A172 (cell line): Measurements from ENCODE around the gene NUAK1. TPM values are rescaled to one million over a fixed set of nuclear protein-coding genes. Genes with fewer than 3 reads are reported as not detected.

Experiments used
- DNase-seq: peaks from one replicate; pipeline ENCODE4 v3.0.0-alpha.2; 2015; ENCODE audit warnings: low spot score
- total RNA-seq: library from RNA; depleted of rRNA; stranded (reverse); fragments of >200 nt; shearing (Covaris generic); gene quantifications from 2 replicates; pipeline ENCODE4 v1.2.3, GENCODE V29; 2014

Gene NUAK1
- total RNA-seq, 1 experiment from 2014 or later, result 35.5 TPM

DNA sequence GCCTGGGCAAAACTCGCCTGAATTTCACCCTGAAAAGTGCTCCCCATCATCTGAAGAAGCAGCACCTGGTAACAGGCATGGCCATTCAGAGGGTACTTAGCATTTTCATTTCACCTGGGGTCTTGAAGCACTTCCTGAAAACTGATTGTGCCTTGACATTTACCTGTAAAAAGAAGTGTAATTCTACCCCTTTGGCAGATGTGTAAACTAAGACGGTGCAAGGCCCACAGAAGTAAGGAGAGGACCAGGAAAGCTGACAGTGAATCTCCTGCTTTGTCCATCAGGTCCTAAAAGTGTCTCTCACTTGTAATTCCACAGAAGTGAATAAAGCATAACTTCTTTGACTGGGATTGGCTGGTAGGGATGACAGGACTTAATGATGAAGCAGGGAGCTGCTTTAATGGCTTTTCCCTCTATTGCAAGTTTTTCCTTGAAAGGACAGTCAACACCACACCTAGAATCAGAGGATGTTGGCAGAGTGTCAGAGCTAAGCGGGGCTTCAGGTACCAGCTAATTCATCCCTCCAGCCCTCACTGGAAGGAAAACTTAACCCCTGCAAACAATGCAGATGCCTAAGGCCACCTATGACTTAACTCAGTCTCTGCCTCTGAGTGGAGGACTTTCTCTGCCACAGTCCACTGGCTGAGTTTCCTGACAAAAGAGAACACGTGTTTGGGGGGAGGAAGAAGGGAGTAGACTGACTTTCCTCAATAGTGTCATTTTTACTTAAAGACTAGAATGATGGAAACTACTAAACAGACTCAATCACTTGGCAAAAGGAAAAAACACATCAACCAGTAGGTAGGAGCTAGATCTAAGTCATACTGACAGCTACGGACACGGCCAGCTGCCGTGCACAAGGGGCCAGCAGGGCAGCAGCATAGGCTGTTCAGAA, 74.7 kb downstream of the NUAK1 start:
- no peak for DNase-seq

- no peak for DNase-seq
Observed at GRCh38 chr12:106062693-106063092, 76.1 kb downstream of the NUAK1 start.

GRCh38 chr12:106058256-106059182, 80.2 kb downstream of the NUAK1 start:
- DNase-seq, result no peak

GRCh38 chr12:106054049-106054448, 84.7 kb downstream of the NUAK1 start:
- DNase-seq, result no peak

DNA sequence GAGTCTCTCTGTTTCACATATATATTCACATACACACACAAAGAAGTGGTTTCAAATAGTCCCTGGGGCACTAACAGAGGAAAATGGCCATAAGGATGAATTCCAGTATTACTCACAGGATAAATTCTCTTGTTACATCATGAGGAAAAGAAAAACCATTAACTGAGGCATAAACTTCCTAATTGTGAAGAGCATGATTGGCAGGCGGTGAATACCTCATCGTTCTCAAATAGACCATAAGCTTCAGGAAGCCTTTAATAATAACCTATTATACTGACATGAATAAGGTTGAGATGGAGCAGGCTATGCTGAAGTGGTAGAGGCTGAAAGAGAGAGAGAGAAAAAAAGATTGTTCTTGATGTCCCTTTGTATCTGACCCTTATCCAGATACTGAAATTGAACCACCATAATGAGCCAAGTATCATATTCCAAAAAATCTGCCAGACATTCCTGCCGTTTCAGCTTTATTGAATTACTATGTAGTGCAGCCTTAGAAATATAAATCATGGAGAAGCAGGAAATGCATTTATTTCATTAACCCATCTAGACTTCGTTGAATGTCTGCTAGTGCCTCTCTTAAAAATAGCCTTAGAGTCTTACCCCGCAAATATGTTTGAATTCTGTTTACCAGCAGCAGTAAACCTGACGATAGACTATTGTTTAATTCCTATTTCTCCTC, 86.8 kb downstream of the NUAK1 start:
- DNase-seq, result no peak

GRCh38 chr12:106049546-106049945, 89.2 kb downstream of the NUAK1 start:
- DNase-seq, result no peak

DNA sequence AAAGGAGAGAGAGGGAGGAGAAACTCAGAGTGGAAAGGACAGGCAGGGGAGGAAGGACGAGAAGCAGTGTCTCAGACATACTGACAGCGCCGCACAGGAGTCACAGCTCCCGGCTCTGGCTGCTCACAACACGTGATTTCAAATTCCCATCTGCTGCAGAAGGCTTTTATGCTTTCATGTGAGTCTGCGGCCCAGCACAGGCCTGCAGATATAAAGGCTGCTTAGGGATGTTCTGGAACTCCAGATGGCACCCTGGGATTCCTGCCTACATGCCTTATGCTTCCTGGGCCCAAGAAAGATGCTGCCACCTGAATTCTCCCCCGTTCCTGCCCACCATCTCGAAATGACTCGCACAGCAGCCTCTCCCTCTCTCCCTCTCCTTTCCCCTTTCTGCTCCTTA, 89.6 kb downstream of the NUAK1 start:
- no peak for DNase-seq

GRCh38 chr12:106048676-106049075, 90.1 kb downstream of the NUAK1 start:
- DNase-seq, result no peak

- no peak for DNase-seq
Observed at GRCh38 chr12:106048016-106048415, 90.7 kb downstream of the NUAK1 start.

GRCh38 chr12:106046947-106047346, 91.8 kb downstream of the NUAK1 start:
- DNase-seq, result no peak

DNA sequence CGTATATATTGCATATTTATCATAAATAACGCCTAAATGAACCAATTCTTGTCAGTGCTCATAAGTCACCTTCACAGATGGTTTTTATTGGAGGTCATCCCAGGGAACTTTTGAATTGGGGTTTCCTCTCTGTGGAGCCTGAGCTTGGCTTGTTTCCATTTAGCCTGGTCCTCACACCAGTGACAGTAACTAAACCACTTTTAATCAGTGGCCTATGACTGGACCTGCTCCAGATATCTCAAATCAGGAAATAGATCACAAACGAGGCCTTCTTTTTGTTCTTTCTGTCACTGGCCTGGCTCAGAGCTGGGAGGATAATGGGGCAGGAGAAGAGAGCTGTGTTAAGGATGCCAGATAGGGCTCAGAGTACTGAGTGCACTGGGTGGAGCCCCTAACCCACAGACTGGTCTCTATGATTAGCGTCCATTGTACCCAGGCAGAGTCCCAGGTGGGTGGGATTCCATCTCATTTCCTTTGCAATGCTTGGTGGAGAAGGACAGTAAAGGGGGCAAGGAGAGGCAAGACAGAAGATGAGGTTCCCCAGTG, 92.4 kb downstream of the NUAK1 start:
- DNase-seq, result no peak

GRCh38 chr12:106045251-106045674, 93.5 kb downstream of the NUAK1 start:
- DNase-seq, result no peak

DNA sequence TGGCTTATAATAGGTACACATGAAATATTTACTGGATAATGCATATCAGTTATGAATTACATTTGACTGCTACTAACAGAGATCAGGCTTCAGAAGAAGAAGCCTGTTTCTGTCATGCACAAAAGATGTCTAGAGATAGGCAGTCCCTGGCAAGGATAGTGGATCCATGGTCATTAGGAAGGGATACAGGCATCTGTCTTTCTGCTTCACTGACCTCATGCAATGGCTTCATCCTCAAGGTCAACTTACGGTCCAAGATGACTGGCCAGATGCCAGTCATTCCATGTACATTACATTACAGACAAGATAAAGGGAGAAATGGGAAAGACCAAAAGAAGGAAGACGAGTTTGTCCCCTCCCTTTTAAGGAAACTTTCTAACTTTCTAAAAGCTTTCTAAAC, 94.0 kb downstream of the NUAK1 start:
- DNase-seq, result peak; percentile 10

DNA sequence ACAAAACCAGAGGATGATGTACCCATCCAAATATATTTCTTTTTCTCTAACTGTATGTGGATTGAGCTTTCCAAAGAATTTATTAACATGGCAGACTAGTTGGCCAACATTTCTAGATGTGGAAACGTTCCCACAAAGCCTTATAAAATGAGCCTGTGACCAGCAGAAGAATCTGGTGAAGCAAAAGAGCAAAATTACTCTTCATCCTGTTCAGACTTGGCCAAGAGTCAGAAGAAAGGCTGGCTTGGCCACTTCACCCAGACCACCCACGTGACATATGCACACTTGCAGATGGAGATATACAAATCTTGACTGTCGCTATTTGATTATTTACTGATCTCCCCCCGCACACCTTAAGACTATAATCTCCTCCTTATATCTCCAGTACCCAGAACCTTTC, 96.7 kb downstream of the NUAK1 start:
- no peak for DNase-seq

DNA sequence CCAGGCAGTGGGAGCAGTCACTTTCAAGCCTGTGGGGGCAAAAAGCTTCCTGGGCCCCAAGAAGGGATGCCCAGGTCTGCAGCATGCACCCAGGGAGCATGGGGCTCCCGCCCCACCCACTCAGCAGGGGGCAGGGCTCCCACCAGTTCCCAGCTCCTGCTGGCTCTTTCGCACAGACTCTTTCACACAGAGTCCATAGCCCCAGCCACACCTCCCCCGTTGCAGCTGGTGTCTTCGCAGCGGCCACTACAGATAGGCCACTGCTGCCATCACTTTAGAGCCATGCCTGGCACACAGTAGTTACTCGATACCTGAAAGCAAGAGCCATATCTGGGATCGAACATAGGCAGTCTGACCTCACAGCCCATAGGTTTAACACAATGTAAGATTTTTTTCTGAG, 98.2 kb downstream of the NUAK1 start:
- DNase-seq, result no peak

DNA sequence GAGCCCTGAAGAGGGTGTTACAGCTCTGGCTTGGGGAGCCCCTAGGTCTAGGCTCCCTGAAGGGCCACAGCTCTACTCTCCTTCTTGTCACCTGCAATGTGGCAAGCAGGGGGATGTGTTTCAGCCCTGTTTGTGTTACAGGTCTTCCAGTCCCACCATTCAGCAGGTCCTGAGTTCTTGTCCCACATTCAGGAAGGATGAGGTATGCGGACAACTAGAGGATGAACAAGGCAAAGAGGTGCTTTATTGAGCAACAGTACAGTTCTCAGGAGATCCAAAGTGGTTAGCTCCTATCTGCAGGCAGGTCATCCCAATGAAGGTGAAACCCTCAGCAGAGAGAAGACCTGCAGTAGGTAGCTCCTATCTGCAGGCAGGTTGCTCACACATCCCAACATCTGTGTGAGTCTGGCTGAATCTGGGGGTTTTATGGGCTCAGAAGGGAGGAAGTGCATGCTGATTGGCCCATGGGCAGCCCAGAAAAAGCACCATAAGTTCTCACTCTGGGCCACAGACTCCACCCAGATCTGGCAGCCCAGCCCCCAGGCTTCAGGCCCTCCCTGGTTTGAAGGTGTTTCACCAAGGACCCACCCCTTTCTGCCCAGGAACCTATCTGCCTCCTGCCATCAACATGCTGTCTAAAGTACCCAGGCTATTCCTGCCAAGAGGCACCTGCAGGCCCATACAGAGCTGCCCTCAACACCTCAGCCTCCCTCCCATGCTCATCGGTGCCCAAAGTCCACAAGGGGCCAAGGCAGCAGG, 98.9 kb downstream of the NUAK1 start:
- DNase-seq, result no peak

GRCh38 chr12:106039242-106039641, 99.5 kb downstream of the NUAK1 start:
- no peak for DNase-seq

DNA sequence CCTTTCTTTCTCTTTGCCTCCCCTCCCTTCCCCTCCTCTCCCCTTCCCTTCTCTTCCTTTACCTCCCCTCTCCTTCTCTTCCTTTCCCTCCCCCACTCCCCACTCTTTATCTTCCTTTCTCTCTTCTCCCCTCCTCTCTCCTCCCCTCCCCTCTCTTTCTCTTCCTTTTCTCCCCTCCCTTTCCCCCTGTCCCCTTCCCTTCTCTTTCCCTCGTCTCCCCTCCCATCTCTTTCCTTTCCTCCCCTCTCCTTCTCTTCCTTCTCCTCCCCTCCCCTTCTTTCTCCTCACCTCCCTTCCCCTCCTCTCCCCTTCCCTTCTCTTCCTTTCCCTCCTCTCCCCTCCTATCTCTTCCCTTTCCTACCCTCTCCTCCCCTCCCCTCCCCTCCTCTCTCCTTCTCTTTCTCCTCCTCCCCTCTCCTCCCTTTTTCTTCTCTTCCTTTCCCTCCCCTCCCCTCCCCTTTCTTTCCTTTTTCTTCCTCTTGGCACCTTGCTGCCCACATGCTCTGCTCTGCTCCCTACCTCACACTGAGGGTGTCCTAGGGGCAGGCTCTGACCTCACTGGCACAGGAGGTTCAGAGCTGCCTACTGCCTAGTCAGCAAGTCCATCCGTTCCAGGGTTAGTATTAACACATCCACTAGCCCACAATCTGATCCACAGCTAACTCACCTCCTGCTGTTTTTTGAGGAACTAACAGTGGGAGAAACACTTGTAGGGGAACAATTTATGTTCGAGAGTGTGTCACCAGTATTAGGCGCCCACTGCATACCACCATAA, 101.0 kb downstream of the NUAK1 start:
- DNase-seq, result no peak

DNA sequence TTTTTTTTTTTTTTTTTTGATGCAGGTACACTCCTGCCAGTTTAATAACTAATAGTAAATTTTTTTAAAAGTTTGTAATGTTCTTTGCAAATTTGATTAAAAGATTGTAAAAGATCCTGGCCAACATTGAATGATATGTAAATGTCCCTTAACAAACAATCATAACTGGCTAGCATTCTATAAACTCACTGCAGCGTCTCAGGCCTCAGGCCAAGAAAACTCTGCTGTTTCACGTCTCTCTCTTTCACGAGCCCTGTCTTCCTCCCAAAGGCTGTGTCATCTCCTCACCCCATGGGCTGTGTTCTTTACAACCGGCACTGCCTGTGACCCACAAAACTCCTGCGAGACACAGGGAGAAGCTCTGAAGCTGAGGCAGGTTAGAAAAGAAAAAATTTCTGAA, 103.3 kb downstream of the NUAK1 start:
- no peak for DNase-seq

- DNase-seq, result no peak
Observed at GRCh38 chr12:106034316-106034715, 104.4 kb downstream of the NUAK1 start.
